RPMI8226 (cell line): ENCODE results near the gene LPP.

Experiments used
- DNase-seq: peaks from one replicate; pipeline ENCODE4 v3.0.0-alpha.2; 2015

The LPP gene

DNA sequence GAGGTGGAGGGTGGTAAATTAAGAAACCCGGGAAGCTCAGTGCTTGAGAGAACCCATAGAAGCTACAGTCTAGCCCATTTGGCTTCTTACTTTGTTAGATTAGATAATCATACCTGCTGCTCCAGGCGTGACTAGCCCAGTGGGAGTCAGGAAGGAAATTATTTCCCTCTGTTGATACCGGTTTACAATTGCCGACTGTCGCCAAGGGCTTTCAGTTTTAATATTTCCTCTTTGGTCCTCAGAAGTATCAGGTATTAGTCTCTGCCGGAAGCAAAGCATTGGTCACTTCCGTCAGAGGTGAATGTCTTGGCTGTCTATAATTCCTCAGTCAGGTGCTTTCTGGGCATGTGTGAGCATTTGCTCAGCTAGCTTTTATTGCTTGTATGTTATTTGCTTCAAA is 75.2 kb downstream of the LPP start:
- DNase-seq = no peak

DNA sequence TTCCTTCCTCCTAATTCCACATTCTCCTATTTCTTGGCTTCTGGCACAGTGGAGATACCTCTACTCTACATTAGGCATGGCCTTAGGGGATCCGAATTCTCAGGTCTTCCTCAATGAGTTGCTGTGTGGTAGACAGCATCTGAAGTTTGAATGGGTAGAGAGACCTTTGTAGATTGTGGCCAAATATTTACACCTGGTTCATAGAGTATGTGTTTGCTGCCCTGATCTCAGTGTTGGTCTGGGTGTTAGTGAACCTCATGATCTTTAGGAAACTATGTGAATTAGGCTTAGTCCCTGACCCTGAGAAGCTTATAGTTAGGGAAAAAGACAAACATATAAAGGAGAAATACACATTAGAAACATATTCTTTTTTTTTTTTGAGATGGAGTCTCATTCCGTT is 75.8 kb downstream of the LPP start:
- DNase-seq = no peak

DNA sequence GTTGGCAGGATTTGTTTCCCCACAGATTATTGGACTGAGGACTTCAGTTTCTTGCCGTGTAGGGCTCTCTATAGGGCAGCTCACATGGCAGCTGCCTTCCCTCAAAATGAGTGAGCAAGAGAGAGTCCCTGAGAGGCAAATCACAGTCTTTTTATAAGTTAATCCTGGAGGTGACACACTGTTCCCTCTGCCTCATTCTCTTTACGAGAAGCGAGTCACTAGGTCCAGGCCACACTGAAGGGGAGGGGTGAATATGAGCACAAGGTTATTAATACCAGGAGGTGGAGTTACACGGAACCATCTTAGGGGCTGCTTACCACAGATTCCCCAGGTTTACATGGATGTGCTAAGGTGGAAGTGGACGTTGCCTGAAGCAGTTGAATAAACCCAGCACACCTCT is 77.0 kb downstream of the LPP start:
- no peak for DNase-seq

DNA sequence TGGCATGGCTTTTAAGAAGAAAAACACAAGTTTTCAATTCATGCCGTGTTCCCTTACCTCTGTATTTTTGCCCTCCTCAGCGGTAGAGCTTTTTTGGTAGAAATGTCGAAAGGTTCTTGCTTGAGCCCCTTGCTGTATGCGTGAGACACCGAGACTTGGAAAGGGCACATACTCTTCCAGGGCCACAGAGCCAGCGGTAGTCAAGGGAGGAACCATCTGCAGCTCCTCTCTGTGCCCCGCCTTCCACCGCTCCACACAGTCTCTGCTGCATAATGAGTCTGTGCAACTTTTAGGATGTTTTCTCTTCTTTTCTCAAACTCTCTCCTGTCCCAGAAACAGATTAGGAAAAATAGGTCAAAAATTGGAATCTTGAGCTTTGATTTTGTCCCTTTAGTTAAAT is 77.5 kb downstream of the LPP start:
- DNase-seq = no peak

DNA sequence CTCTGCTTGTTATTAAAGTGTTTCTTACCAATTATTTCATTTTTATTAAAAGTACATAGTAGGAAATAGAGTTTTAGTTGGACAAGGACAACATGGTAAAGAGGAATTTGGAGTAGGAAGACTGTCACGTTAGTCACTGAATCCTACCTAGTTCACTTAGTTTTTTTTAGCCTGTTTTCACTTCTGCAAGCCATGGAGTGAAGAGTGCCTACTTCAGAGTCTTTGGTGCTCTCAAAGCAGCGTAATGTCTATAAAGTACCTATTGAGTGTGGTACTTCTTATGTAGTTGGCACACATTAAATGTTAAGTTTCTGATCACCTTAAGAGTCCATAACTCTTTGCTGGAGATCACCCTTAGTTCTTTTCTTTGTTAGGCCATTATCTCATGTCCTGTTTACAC is 78.7 kb downstream of the LPP start:
- no peak for DNase-seq

DNA sequence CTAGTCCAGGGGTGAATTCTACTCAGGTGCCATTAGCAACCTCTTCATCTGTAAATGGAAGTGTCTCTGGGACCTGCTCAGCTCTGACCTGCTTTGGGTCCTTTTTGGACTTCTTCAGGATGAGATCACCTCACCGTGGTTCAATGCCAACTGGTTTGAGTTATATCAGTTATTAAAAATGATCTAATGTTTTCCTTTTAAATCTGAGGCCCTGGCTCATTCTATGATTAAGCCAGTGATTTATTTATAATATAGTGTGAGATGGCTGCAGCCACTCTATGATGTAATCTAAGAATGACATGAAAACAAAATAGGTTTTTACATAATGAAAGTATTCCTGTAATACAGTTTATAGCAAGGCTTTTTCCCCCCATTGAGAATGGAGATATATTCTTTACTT is 79.4 kb downstream of the LPP start:
- no peak for DNase-seq

DNA sequence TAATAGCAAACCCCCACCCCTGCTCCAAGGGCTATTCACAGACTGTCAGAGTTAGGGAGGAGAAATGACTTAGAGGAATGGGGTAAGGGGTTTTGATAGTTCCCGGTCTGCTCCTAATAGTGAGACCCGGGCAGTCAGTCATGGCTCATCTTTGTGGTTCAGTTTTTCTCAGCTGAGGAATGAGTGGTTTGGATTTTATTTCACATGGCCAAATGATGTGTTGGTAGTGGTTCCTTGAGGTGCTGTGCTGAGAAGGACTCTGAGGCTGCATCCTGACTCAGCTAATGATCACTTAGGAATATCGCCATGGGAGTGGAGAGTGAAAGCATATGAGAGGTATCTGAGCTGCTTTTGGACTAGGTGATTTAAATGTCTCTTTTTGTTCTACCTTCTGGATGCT is 80.2 kb downstream of the LPP start:
- no peak for DNase-seq

DNA sequence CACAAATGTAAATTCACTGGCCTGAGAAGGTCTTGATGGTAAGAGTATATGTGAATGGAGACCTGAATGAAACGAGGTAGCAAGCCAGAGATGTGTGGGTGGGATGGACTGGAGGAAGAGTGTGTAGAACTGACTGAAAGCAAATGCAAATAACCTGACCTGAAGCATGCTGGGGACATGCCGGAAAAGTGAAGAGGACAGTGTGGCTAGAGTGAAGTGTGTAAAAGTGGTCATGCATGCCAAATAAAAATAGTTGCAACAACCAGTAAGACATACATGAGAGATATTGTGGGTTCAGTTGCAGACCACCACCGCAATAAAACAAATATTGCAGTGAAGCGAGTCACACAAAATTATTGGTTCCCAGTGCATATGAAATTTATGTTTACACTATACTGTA is 82.3 kb downstream of the LPP start:
- no peak for DNase-seq

DNA sequence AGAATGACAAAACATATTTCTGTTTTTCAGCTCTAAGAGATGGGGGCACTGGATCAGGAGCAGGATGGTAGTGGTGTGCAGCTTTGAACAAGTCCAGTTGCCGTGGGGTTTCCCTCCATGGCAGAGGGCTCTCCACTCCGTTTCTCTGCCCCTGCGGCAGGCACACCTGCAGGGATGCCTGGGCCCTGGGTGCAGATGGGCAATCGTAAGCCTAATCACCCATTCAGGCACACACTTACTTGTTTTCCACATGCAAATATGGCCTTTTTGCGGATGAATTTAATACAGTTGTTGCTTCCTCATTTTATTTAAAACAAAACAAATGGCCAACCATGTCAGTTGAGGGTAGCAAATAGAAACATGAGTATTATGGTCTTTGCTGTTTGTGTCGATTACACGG is 85.1 kb downstream of the LPP start:
- no peak for DNase-seq

DNA sequence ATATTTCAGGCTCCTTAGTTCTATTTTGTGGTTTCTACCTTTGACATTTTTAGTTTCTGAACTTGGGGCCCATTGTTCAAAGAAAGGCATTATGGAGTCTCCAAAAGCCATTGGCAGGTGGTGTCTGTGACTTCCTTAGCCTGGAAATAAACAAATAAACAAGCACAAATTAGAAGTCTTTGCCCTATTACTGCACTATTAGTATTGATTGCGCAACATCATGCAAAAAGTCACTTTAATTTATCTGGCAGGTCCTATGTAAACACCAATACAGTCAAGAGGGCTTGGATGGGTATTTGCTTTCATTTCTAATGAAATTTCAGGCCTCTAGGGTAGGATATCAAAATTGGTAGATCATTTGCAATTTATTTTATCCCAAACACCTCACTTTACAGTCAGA is 85.6 kb downstream of the LPP start:
- DNase-seq = no peak

DNA sequence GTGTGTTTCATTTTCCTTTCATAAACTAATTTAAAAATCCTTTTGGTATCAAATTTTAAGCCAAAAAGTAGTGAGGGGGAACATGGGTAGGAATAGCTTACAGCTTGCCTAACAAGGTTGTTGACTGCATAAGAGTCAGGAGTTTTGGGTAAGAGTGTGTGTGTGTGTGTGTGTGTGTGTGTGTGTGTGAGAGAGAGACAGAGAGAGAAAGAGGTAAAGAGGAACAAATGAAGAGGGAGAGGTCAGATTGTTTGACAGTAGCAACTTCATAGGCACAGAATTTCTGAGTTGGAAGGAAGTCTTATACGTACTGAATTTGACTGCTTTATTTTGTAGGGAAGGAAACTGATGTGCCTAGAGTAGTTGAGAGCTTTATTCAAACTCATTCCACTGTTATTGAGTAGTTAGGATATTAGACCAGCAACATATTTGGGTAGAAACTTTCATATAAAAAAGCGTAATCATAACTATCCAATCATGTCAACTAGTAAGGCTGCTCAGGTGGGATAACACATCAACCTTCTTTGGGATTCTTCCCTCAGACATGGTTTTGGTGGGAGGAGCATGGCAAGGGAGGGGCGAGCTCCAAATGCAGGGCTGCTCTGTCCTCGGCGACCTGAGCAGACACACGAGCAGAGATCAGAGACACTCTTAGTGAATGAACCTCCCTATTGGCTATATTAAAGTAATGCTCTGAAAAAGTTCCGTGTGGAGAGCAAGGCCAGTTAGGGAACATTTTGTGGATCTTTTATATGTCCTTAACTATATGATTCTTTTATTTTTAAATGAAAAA is 86.4 kb downstream of the LPP start:
- no peak for DNase-seq

DNA sequence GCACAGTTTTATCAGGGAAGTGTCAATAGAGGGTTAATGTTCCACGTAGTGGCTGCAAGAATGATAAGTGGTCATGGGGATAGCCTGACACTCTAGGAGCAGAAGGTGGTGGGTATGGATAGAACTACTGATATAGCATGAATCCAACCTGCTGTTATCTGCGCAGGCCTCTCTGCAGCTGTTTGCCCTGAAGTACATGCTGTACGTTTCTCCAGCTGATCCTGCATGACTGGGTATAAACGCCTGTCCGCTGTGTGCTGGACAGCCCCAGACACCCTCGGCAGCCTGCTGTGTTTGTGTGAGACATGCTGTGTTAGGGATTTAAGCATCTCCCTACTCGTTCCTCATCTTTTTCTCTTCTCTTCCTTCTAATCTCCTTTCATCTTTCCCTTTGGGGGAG is 87.1 kb downstream of the LPP start:
- no peak for DNase-seq

DNA sequence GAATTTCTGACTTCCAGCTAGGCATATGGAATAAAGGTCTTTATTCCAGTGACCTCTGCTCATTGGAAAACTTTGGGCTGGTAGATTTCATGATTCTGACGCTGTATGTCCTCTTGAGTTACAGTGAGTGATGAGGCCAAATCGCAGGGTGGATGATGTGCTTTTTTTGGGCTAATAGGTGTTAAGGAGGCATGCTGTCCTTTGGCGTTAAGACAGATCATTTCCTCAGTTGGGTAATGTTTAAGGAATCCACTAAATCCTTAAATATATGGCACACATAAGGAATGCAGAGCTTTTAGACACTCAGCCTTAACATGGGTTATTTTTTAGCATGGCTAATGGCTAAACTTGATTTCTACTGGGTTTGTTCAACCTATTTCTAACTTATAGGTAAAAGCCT is 87.9 kb downstream of the LPP start:
- DNase-seq = no peak

DNA sequence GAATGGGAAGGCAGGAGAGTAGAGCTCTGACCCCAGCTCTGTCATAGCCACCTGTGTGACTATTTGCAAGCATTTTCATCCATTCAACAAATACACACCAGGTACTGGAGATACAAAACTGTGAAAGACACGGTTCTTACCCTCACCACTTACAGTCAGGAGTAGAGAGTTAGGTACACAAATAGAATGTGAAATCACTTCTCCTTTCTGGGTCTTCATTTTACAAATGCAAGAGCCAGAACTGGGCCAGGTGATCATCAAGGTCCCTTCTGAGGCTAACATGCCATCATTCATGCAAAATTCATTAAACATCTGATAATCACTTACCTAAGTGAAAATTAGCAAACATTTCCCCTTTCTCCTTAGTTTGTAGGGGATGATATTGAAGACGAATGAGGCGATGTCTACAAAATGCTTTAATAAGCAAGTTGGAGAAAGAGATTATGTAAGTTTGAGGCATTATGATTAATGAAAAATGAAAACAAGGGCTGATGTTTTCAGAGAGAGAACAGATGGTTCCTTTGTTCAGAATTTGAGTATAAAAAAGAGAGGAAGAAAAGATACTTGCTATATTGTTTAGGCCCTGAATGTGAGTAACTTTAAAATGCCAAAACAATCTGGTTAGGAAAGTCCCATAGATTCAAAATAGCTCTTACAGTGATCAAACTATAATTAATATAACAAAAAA is 88.6 kb downstream of the LPP start:
- DNase-seq = no peak

DNA sequence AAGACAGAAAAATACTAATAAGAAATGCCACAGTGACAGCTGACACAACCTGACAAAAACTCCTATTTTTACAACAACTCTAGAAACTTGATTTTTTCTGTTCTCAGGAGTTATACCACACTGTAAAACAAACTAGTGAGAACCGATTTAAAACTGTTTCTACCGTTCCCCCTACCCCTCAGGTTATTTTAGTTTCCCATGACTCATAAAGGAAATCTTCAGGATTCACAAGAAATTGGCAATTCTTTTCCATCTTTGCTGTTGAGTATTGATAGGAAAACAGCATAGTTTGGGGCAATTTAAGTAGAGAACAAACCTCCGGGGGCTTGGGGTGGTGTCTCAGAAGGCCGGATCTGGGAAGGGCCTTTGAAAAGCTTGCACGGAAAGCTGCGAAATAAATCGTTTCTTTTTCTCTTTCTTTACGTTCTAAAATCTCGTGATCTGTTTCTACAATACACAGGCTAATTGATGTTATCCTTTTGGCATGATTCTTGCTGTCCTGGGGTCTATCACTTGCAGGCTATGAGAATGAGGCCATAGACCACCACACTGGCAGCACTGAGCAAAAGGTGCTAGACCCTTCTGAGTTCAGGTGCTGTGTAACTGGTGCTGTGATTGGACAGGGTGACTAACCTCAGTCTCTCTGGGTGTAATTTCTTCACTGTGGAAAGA is 89.3 kb downstream of the LPP start:
- DNase-seq = no peak

DNA sequence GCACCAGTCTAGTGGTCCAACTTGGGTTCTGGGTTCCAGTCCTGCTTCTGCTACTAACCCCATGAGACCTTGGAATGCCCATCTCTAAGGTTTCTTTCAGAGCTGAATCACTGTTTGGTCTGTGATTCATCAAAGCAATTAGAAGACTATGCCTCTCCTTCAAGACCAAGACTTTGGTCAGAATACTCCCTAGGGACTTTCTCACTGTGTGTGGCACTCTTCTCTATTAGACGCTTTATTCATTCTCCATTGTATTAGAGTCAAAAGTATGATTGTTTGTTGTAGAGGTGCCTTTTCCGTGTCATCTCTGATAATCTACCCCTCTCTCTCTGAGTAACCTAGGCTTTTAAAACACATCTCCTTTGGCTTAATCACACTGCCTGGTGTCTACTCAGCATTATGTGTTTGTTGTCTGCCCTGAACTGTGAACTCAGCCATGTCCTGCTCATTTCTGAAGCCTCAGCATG is 90.5 kb downstream of the LPP start:
- DNase-seq = no peak

DNA sequence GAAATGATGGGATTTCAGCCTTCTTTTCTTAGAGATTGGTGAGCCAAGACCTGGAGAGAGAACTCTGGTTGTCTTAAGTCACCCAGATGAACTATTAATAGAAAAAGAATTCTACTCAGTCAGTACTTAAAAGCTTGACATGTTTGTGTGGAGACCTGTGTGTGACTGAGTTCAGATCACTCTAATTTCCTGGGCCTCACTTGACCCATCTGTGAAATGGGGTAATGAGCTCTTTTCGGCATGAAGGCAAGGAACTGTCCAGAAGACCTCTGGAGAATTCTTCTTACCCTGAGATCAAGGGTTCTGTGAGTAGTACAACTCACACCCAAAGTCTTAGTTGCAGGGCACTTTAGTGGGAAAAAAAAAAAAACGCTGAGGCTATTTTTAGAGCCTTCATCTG is 92.9 kb downstream of the LPP start:
- no peak for DNase-seq

DNA sequence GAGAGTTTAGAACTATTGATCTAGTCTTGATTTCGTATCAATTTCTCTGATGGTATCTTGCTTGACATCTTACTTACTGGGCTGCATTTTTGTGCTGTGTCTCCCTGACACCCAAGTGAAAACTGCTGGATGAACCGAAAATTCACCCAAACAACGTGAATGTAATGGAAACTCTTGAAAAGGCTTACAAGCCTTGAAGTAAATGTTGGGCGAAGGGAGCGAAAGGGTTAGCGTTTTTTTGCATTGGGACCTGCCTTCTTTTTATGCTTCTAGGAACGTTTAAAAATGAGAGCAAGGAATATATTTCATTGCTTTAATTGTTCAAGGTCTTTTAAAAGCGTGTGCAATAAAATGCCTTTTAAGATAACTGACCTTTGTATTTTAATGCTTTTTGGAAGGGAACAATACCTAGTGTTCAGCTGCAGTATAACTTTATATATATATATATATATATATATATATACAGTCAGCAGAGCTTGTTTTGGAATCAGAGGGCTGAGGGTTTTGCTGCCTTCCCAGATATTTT is 94.1 kb downstream of the LPP start:
- DNase-seq = no peak

DNA sequence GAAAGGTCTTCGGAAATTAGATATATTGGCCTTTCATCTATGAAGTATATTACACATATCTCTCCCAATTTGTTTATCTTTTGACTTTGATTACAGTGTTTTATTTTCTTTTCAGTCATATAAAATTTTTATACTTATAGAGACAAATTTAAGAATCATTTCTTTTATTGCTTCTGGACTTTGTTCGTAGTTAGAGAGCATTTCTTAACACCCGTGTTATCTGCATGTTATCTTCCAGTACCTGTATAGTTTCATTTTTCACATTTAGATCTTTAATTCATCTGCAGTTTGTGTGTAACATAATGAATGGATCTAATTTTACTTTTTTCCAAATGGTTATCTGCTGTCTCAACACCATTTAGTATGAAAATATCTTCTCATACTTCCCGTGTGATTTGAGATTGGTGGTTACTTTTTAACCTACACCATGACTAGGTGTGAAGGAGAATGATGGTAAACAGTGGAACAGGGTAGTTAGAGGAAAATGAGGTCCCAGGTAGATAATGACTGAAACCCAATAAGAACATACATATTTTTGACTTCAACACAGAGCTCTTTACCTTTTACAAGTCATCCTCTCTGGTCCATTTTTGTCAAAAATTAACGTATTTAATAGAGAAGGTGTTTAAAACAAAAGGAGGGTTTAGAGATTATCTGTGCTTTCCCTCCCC is 99.3 kb downstream of the LPP start:
- no peak for DNase-seq

DNA sequence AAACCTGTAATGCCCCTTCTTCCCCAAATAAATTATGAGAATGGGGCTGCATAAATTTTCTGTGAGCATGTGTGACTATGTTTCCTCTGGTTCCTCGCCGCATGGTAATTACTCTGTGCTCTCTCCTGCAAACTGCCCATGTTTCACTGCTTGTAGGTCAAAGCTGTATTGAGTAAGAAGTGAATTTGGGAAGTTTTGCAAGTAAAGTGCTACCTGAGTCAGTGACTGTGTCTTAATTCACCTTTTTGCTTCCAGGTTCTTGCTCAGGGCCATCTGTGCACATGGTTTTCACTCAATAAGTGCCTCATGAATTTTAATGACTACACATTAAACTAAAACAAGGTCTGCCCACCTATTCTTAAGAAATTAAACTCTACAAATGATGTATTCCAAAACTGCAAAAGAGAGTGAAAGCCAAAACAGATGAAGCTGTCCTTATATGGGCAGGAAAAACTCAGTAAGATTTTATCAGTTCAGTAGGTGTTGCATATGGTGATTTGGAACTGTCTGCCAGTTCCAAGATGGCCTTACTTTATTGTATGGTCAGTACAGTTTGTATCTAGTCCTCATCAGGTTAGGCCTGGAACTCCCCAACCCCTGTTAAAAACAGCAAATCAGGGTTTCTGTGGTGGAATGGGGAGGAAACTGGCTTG is 100.0 kb downstream of the LPP start:
- DNase-seq = no peak

DNA sequence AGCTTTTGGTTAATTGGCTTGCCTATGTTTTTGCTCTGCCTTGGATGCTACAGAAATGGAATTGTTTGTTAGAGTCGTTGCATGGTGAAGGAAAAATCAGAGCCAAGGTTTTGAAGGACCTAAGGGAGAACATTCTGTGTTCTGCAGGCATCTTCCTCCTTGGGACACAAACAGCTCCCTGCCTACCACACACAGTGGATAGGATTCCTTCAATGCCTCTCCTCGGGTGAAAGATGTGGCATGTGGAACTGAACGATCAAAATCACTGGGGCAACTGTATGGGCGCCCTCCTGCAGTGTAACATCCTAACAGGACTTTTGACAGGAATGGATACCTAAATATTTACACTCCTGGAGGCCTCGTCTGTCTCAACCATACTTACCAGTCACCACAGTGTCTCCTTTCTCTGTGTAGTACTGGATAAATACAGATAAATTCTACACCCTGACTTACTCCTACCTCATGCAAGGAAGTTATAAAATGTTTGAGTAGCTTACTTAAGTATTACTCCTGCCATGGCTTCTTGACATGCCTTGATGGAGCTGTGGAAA is 100.6 kb downstream of the LPP start:
- no peak for DNase-seq

DNA sequence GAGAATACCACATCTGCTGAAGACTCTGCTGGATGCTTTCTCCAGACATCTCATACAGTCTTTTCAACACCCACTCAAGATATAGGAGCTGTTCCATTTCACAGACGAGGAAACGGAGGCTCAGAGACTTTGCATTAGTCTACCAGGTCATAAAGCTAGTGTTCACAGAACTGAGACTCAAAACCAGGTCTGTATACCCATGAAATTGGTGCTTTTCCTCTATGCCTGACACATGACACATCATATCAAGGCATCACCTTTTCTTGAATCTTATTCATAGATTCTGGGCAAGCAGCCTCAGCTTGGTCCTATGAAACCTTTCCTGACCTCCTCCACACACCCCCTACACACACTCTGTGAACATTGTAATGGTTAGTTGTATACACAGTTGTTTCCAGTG is 101.2 kb downstream of the LPP start:
- no peak for DNase-seq

DNA sequence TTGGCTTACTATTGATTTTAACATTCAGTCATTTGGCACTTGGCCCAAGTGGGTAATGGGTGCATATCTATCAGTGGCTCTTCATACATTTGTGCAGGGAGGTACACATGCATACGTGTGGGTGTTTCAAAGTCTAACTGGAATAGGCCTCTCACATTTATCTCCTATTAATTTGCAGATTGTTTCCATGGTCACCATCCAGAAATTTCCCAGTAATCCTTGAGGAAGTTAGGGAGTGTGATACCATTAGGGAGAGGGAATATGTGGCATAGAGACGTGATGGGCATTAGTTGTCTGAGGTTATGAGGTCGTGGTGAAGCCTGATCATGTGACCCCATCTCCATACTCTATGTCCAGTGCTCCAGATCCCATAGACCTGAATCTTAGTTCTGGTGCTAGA is 102.8 kb downstream of the LPP start:
- DNase-seq = no peak
